ENCODE results near the gene CD207.
"Not testable (repeated sequence)": the region's sequence is repeated elsewhere in the genome, so short reads cannot be mapped to it uniquely, and the experiment has no call there.

- TF ChIP-seq POLR2A (IDR thresholded peaks at IDR 0.05): not testable (repeated sequence)
- TF ChIP-seq, protein P1, sequence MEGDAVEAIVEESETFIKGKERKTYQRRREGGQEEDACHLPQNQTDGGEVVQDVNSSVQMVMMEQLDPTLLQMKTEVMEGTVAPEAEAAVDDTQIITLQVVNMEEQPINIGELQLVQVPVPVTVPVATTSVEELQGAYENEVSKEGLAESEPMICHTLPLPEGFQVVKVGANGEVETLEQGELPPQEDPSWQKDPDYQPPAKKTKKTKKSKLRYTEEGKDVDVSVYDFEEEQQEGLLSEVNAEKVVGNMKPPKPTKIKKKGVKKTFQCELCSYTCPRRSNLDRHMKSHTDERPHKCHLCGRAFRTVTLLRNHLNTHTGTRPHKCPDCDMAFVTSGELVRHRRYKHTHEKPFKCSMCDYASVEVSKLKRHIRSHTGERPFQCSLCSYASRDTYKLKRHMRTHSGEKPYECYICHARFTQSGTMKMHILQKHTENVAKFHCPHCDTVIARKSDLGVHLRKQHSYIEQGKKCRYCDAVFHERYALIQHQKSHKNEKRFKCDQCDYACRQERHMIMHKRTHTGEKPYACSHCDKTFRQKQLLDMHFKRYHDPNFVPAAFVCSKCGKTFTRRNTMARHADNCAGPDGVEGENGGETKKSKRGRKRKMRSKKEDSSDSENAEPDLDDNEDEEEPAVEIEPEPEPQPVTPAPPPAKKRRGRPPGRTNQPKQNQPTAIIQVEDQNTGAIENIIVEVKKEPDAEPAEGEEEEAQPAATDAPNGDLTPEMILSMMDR (IDR thresholded peaks at IDR 0.05): not testable (repeated sequence)
Observed at GRCh38 chr2:70876138-70876537, 40.5 kb upstream of the CD207 start.
